Activated CD8-positive, alpha-beta memory T cell treated with anti-CD3 and anti-CD28 coated beads for 4 hours (primary cell): ENCODE data around the gene MIEF2.
A peak's percentile ranks its signal among the peaks of the same experiment; 100 is the strongest.
"Not testable (repeated sequence)": the region's sequence is repeated elsewhere in the genome, so short reads cannot be mapped to it uniquely, and the experiment has no call there.

Source experiments
- DNase-seq, 2 donors: peaks; one replicate each; pipeline ENCODE4 v3.0.0-alpha.2; 2020; ENCODE audit warnings: low read depth in 2 of 2

The MIEF2 gene

GRCh38 chr17:18260332-18261145, at the start of gene MIEF2:
MIEF2 (plus strand) TSS chr17:18260662; CDS start chr17:18262721, 2,059 bp downstream.
- DNase-seq: peak; percentile 82 to 86

DNA sequence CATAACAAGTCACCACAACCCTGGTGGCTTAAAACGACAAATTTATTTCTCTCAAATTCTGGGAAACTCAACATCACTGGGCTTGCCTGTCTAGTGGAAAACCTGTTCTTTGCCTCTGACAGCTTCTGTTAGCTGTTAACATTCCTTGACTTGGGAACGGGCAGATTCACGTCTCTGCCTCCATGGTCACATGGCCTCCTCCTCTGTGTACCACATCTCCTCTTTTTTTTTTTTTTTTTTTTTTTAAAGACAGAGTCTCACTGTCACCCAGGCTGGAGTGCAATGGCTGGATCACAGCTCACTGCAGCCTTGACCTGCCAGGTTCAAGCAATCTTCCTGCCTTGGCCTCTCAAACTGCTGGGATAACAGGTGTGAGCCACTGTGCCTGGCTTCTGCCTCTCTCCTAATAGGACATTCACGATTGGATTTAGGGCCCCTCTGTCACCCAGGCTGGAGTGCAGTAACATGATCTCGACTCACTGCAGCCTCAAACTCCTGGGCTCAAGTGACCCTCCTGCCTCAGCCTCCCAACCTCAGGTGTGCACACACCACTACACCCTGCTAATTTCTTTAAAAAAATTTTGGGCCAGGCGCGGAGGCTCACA, 46.7 kb upstream of the MIEF2 start:
- DNase-seq: no peak

GRCh38 chr17:18216906-18217305, 43.6 kb upstream of the MIEF2 start:
- not testable (repeated sequence) for DNase-seq

- peak; percentile 49 to 58 for DNase-seq
Measured at GRCh38 chr17:18217412-18218015, 42.9 kb upstream of the MIEF2 start.

GRCh38 chr17:18218756-18219415, 41.6 kb upstream of the MIEF2 start:
- no peak for DNase-seq

DNA sequence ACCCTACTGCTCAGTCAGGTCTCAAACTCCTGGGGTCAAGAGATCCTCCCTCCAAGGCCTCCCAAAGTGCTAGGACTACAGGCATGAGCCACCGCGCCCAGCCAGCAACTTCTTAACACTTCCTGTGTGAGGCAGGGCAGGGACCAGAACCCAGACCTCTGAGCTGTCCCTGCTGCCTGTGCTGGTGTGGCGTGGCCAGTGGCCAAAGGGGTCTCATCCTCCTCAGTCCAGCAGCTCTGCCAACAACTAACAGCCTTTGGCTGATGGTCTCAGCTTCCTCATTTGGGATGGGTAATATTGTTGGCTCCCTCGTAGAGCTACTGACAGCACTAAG, 36.4 kb upstream of the MIEF2 start:
- no peak for DNase-seq

DNA sequence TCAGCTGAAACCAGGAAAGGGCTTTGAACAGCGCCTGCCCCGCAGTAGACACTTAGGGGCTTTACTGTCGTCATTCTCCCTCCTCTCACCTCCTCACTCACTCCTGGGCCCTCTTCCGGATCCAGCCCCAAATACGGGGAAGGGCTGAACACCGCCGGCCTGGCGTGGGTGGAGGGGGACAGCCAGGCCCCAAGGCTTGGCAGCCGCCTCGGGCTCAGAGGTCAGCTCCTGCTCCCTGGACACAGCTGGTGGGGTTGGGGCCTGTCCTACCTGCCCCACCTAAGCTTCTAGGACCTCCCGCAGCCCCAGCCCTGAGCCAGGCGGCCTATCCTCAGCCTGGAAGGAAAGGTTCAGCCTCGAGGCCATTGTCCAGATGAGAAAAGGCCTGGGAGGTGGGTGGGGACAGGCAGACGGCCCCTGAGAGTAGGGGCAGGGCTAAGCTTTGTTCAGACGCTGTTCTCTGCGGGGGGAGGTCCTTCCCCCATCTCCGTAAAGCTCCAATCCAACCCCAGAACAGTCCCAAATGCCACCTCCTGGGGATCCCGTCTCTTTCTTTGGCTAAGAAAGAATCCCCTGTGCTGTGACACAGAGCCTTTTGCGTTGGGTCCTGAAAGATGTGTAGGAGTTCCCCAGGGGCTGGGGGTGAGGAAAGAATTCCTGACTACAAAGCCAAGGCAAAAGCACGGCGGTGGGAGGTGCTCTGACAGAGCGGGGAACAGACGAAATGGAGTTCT, 35.9 kb upstream of the MIEF2 start:
- DNase-seq: no peak

DNA sequence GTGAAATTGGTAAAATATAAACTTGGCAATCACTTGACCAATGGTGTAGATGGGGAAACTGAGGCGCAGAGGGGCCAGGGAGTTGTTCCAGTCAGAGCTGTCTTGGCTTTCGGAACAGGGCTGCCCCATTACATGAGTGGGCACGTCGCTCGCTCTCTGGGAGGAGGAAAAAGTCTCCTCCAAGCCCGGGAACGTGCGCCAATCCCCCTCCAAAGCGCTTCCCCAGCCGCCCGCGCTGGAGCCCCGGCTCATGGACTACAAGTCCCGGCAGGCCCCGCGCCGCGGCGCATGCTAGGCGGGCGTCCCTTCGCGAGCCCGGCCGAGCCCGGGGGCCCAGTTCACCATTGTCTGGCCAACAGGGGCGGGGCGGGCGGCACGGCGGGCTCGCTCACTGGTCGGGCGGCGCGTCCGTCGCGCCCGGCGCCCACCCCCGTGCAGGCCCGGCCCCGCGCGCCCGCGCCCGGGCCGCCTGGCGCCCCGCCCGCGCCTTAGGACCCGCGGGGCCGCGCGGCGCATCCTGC, 35.3 kb upstream of the MIEF2 start, which contains the start of gene LLGL1:
TSS of gene LLGL1 (plus strand) at position 515 of the 521 bp plus-strand sequence. CDS start 48 bp downstream, outside the sequence.
- DNase-seq: peak; percentile 89 to 94

- DNase-seq: no peak
Measured at GRCh38 chr17:18225642-18226283, 34.7 kb upstream of the MIEF2 start.

- no peak for DNase-seq
Measured at GRCh38 chr17:18226284-18226945, 34.0 kb upstream of the MIEF2 start.

GRCh38 chr17:18227635-18228034, 32.8 kb upstream of the MIEF2 start:
- DNase-seq: no peak

DNA sequence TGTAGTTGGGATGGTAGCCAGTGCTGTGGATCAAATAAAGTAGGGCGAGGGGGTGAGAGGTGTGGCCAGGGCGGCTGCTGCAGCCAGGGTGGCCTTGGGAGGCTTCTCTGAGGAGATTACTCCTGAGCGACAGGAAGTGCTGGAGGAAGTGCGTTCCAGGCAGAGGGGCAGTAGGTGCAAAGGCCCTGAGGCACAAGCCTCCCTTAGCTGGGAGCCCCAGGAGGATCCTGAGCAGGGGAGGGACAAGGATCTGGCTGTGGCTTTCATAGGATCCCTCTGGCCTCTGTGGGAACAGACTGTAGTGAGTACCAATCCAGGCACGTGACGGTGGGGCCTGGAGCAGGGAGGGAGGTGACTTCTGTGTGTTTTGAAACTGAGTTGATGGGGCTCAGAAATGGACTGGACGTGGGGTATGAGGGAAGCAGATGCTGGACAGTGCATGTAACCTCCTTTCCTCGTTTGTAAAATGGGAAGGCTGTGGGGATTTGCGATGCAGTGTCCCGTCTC, 32.2 kb upstream of the MIEF2 start:
- no peak for DNase-seq

DNA sequence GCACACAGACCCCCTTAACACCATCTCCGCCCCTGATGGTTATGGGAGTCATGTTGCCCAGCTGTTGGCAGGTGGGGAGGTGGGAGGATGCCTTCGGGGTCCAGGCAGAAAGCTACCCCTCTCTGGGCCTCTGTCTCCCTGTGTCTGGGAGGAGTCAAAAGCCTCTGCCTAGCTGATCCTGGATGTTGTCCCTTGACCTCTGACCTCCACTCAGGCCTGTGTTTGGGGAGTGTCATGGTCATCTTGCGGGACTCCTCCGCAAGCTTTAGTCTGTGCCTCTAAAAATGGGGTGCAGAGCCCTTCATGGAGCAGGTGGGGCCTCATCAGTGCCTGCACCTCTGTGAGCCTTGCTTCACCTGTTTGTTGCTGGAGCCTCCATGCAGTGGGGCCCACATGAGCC, 31.2 kb upstream of the MIEF2 start:
- no peak for DNase-seq

DNA sequence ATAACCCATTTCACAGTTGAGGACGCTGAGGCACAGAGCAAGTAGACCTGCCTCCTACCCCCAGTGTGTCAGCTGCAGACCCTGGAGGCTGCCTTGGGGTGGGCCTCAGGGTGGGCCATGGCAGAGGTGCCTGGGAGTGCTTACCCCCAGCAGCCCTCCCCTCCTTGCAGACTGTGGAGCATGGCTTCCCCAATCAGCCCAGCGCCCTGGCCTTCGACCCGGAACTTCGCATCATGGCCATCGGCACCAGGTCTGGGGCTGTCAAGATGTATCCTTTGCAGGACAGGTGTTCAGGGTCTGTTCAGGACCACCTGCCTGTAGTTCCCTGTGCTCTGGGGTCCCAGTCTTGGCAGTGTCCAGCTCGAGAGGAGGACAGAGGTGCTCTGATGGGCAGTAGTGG, 30.7 kb upstream of the MIEF2 start:
- no peak for DNase-seq

- no peak for DNase-seq
Measured at GRCh38 chr17:18230288-18231141, 29.9 kb upstream of the MIEF2 start.

GRCh38 chr17:18231164-18231563, 29.3 kb upstream of the MIEF2 start:
- no peak for DNase-seq

GRCh38 chr17:18233803-18234518, 26.5 kb upstream of the MIEF2 start:
- DNase-seq: no peak

DNA sequence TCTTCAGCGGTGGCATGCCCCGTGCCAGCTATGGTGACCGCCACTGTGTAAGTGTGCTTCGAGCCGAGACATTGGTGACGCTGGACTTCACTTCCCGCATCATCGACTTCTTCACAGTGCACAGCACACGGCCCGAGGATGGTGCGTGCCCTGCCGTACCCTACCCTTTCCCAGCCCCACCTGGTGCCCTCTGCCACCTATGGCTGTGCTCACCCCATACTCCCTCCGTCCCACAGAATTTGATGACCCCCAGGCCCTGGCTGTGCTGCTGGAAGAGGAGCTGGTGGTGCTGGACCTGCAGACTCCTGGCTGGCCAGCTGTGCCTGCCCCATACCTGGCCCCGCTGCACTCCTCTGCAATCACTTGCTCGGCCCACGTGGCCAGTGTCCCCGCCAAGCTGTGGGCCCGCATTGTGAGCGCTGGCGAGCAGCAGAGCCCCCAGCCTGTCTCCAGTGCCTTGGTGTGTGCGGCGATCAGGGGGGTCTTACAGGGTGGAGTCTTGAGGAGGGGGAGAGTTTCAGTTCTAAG, 25.5 kb upstream of the MIEF2 start:
- no peak for DNase-seq
